Neural progenitor cell (in vitro differentiated cells): ENCODE measurements around the gene TFPI2. TPM values are rescaled to one million over a fixed set of nuclear protein-coding genes. Genes with fewer than 3 reads are reported as not detected.

Source experiments
- DNase-seq: peaks from one replicate; pipeline ENCODE4 v3.0.0-alpha.2; 2016; ENCODE audit warnings: low spot score
- H2AFZ ChIP-seq: fragments of 200-600 bp; sonication (generic); replicated peaks from 2 replicates; pipeline ENCODE4 v1.6.1; 2016; ENCODE audit warnings: antibody characterized with exemption
- H3F3A ChIP-seq: fragments of 200-600 bp; sonication (generic); 2 replicates; pipeline ENCODE4 v1.6.1; 2016; ENCODE audit warnings: antibody characterized with exemption, low read depth
- H3K27ac ChIP-seq: fragments of 200-600 bp; sonication (generic); 2 replicates; pipeline ENCODE4 v1.5.1; 2016; ENCODE audit warnings: mild to moderate bottlenecking
- H3K27me3 ChIP-seq: fragments of 200-600 bp; sonication (generic); 2 replicates; pipeline ENCODE4 v1.6.1; 2016; ENCODE audit warnings: mild to moderate bottlenecking, moderate library complexity
- H3K36me3 ChIP-seq: fragments of 200-600 bp; sonication (generic); 2 replicates; pipeline ENCODE4 v1.5.1; 2016
- H3K4me1 ChIP-seq: fragments of 200-600 bp; sonication (generic); 2 replicates; pipeline ENCODE4 v1.6.1; 2016; ENCODE audit warnings: mixed run types
- H3K4me2 ChIP-seq: fragments of 200-600 bp; sonication (generic); 2 replicates; pipeline ENCODE4 v1.6.1; 2016
- H3K4me3 ChIP-seq: fragments of 200-600 bp; sonication (generic); 2 replicates; pipeline ENCODE4 v1.5.1; 2016
- H3K79me2 ChIP-seq: fragments of 200-600 bp; sonication (generic); 2 replicates; pipeline ENCODE4 v1.6.1; 2016; ENCODE audit warnings: low read depth
- H3K9ac ChIP-seq: fragments of 200-600 bp; sonication (generic); 2 replicates; pipeline ENCODE4 v1.6.1; 2016
- H3K9me3 ChIP-seq: fragments of 200-600 bp; sonication (generic); 2 replicates; pipeline ENCODE4 v1.5.1; 2016; ENCODE audit warnings: low read depth
- H4K20me1 ChIP-seq: fragments of 200-600 bp; sonication (generic); 2 replicates; pipeline ENCODE4 v1.6.1; 2016; ENCODE audit warnings: low read depth
- H3K27ac Mint-ChIP-seq: 3 replicates; pipeline ENCODE4 v1.8.0; 2021; ENCODE audit warnings: mixed read lengths
- H3K27me3 Mint-ChIP-seq: 2 replicates; pipeline ENCODE4 v1.8.0; 2022; ENCODE audit warnings: low read depth, mild to moderate bottlenecking, inconsistent platforms, moderate library complexity, mixed read lengths; ENCODE audit not compliant: insufficient read depth
- H3K36me3 Mint-ChIP-seq: 3 replicates; pipeline ENCODE4 v1.8.0; 2021; ENCODE audit warnings: mixed read lengths
- H3K4me1 Mint-ChIP-seq: 3 replicates; pipeline ENCODE4 v1.8.0; 2021; ENCODE audit warnings: mixed read lengths
- H3K4me3 Mint-ChIP-seq: 3 replicates; pipeline ENCODE4 v1.8.0; 2021; ENCODE audit warnings: mild to moderate bottlenecking, moderate library complexity, mixed read lengths
- H3K9me3 Mint-ChIP-seq: 3 replicates; pipeline ENCODE4 v1.8.0; 2020; ENCODE audit warnings: mixed read lengths
- EZH2 ChIP-seq: fragments of 200-600 bp; sonication (generic); IDR thresholded peaks from 2 replicates; pipeline ENCODE4 v1.6.1; 2017; ENCODE audit warnings: antibody characterized with exemption, mild to moderate bottlenecking, moderate library complexity
- EZH2phosphoT487 ChIP-seq: fragments of 200-600 bp; sonication (generic); IDR thresholded peaks from 2 replicates; pipeline ENCODE4 v1.6.1; 2017; ENCODE audit warnings: antibody characterized with exemption
- total RNA-seq: library from RNA; depleted of rRNA; stranded (reverse); fragments of >200 nt; gene quantifications from 2 replicates; pipeline ENCODE4 v1.2.3, GENCODE V29; 2015; ENCODE audit warnings: low replicate concordance
- TF ChIP-seq, protein P1 (sequence below): fragments of 200-600 bp; sonication (generic); IDR thresholded peaks from 2 replicates; pipeline ENCODE4 v1.5.1; 2017; ENCODE audit warnings: antibody characterized with exemption, mild to moderate bottlenecking

Gene TFPI2
- total RNA-seq, 1 donor from 2014 or later = 5.8 TPM

DNA sequence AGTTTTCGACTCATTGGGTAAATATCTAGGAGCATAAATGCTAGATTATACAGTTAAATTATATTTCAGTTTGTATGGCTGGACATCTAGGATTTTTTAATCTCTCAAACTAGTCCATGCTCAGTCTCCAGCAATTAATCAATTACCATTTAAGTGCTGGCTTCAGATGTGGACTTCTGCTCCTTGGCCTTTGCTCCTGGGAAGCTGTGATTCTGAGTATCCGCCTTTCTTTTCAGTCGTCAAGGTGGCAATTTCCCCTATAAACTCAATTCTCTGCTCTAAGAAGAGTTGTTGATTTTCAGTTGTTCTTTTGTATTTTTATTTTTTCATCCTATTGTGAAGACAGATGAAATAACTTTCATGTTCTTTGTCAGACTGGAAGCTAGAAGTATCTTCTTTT is 23.7 kb downstream of the TFPI2 start:
- Histone ChIP-seq H3K27me3 (no peaks in the 10 kb centered on the region), H3K36me3 (no peaks in the 10 kb centered on the region), H3K4me2 (no peak overlapping the region), H3K9me3 (no peaks in the 10 kb centered on the region), H3K27ac (no peak overlapping the region), H2AFZ (no peak overlapping the region), H4K20me1 (no peaks in the 10 kb centered on the region), H3F3A (no peaks in the 10 kb centered on the region), H3K79me2 (no peaks in the 10 kb centered on the region), H3K4me3 (no peak overlapping the region), H3K4me1 (no peaks in the 10 kb centered on the region), H3K9ac (no peak overlapping the region)
- no peak overlapping the region for H3K27ac Mint-ChIP-seq
- no peaks in the 10 kb centered on the region for H3K36me3 Mint-ChIP-seq
- no peaks in the 10 kb centered on the region for H3K9me3 Mint-ChIP-seq
- no peaks in the 10 kb centered on the region for H3K27me3 Mint-ChIP-seq
- H3K4me1 Mint-ChIP-seq = no peaks in the 10 kb centered on the region
- DNase-seq = no peak
- H3K4me3 Mint-ChIP-seq = no peak overlapping the region
- TF ChIP-seq, protein P1, sequence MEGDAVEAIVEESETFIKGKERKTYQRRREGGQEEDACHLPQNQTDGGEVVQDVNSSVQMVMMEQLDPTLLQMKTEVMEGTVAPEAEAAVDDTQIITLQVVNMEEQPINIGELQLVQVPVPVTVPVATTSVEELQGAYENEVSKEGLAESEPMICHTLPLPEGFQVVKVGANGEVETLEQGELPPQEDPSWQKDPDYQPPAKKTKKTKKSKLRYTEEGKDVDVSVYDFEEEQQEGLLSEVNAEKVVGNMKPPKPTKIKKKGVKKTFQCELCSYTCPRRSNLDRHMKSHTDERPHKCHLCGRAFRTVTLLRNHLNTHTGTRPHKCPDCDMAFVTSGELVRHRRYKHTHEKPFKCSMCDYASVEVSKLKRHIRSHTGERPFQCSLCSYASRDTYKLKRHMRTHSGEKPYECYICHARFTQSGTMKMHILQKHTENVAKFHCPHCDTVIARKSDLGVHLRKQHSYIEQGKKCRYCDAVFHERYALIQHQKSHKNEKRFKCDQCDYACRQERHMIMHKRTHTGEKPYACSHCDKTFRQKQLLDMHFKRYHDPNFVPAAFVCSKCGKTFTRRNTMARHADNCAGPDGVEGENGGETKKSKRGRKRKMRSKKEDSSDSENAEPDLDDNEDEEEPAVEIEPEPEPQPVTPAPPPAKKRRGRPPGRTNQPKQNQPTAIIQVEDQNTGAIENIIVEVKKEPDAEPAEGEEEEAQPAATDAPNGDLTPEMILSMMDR = no peak
- TF ChIP-seq EZH2phosphoT487 = no peak
- no peak for TF ChIP-seq EZH2

DNA sequence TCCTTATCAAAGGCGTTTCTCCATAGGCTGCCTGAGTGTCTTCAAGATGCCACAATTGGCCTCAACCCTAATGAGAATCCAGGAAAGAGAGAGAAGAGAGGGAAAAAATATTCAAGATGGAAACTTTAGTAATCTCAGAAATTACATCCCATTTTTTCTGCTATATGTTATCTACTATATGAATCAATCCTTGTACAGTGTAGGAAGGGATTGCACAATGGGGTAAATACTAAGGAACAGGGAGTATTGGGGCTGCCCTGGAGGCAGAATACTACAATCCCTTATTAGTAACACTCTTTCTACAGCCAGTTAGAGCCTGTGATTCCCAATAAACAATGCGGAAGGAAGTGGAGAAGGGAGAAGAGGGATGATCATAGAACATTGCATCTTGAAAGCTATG is 27.9 kb downstream of the TFPI2 start:
- H3K4me3 ChIP-seq = no peak overlapping the region
- H3K27me3 ChIP-seq = no peaks in the 10 kb centered on the region
- H3F3A ChIP-seq = no peaks in the 10 kb centered on the region
- no peaks in the 10 kb centered on the region for H4K20me1 ChIP-seq
- no peaks in the 10 kb centered on the region for H3K4me1 ChIP-seq
- no peaks in the 10 kb centered on the region for H3K9me3 ChIP-seq
- Mint-ChIP-seq H3K4me1 (peaks cover 8% of the 10 kb centered on the region), H3K27ac (no peak overlapping the region), H3K9me3 (no peaks in the 10 kb centered on the region), H3K4me3 (no peak overlapping the region), H3K27me3 (no peaks in the 10 kb centered on the region), H3K36me3 (no peaks in the 10 kb centered on the region)
- no peaks in the 10 kb centered on the region for H3K36me3 ChIP-seq
- H3K27ac ChIP-seq = no peak overlapping the region
- TF ChIP-seq EZH2 = no peak
- no peak for TF ChIP-seq EZH2phosphoT487
- TF ChIP-seq, protein P1 = no peak
- H3K79me2 ChIP-seq = no peaks in the 10 kb centered on the region
- no peak for DNase-seq
- no peak overlapping the region for H3K4me2 ChIP-seq
- no peak overlapping the region for H3K9ac ChIP-seq
- H2AFZ ChIP-seq = no peak overlapping the region

DNA sequence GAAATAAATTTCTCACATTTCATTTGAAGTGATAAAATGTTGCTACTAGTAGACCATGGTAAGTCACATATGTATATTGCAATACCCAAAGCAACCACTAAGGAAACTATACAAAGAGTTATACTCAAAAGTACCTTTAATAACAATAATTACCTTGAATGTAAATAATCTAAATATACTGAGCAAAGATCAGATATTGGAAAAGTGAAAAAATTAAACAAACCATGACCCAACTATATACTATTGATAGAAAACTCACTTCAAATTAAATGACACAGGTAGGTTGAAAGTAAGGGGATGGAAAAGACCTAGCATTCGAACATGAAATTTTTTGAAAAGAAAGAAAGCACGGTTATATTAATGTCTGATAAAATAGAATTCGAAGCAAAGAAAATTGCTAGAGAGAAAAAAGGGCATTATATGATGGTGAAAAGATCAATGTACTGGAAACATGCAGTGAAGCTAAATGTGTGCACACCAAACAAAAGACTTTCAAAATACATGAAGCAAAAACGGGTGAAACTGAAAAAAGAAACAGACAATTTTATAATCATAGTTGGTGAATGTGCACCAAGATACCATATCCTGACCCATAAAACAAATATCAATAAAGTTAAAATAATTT is 29.1 kb downstream of the TFPI2 start:
- H3K4me3 Mint-ChIP-seq = no peak overlapping the region

More for the DNA sequence above, 29.1 kb downstream of the TFPI2 start:
- no peaks in the 10 kb centered on the region for H3K9me3 Mint-ChIP-seq
- Histone ChIP-seq H3K36me3 (no peaks in the 10 kb centered on the region), H3K27me3 (no peaks in the 10 kb centered on the region), H3K79me2 (no peaks in the 10 kb centered on the region), H3K4me1 (no peaks in the 10 kb centered on the region), H3K4me3 (no peak overlapping the region), H2AFZ (no peak overlapping the region), H4K20me1 (no peaks in the 10 kb centered on the region), H3K9me3 (no peaks in the 10 kb centered on the region), H3K27ac (no peak overlapping the region), H3K4me2 (no peak overlapping the region), H3K9ac (no peak overlapping the region), H3F3A (no peaks in the 10 kb centered on the region)
- no peaks in the 10 kb centered on the region for H3K27me3 Mint-ChIP-seq
- TF ChIP-seq, protein P1 = peak; percentile 48
- no peak for TF ChIP-seq EZH2
- no peak for DNase-seq
- peaks cover 8% of the 10 kb centered on the region for H3K4me1 Mint-ChIP-seq
- H3K36me3 Mint-ChIP-seq = no peaks in the 10 kb centered on the region
- H3K27ac Mint-ChIP-seq = no peak overlapping the region
